Hepatic stellate cell (primary cell): ENCODE measurements around the gene NPY.

Experiments
- DNase-seq: peaks from one replicate; pipeline ENCODE4 v3.0.0; 2011; ENCODE audit warnings: low spot score

Gene NPY

GRCh38 chr7:24316340-24316739 lies 32.4 kb downstream of the NPY start:
- no peak for DNase-seq

GRCh38 chr7:24318326-24318725 lies 34.3 kb downstream of the NPY start:
- no peak for DNase-seq

GRCh38 chr7:24319209-24319608 lies 35.2 kb downstream of the NPY start:
- no peak for DNase-seq

GRCh38 chr7:24323961-24324480 lies 40.0 kb downstream of the NPY start:
- DNase-seq = no peak

GRCh38 chr7:24325708-24326107 lies 41.7 kb downstream of the NPY start:
- no peak for DNase-seq

- no peak for DNase-seq
These were observed 44.1 kb downstream of the NPY start for GRCh38 chr7:24328050-24328449.

- DNase-seq = no peak
These were observed 44.9 kb downstream of the NPY start for GRCh38 chr7:24328894-24329293.

- no peak for DNase-seq
These were observed 50.0 kb downstream of the NPY start for GRCh38 chr7:24334012-24334411.

- DNase-seq = no peak
These were observed 50.6 kb downstream of the NPY start for GRCh38 chr7:24334627-24335026.

GRCh38 chr7:24336461-24336860 lies 52.5 kb downstream of the NPY start:
- DNase-seq = no peak

- DNase-seq = no peak
These were observed 53.2 kb downstream of the NPY start for GRCh38 chr7:24337180-24337579.

GRCh38 chr7:24339575-24339974 lies 55.6 kb downstream of the NPY start:
- no peak for DNase-seq

- DNase-seq = no peak
These were observed 56.7 kb downstream of the NPY start for GRCh38 chr7:24340727-24341126.
